Measurements from ENCODE around the gene TXNRD1.

Gene TXNRD1

DNA sequence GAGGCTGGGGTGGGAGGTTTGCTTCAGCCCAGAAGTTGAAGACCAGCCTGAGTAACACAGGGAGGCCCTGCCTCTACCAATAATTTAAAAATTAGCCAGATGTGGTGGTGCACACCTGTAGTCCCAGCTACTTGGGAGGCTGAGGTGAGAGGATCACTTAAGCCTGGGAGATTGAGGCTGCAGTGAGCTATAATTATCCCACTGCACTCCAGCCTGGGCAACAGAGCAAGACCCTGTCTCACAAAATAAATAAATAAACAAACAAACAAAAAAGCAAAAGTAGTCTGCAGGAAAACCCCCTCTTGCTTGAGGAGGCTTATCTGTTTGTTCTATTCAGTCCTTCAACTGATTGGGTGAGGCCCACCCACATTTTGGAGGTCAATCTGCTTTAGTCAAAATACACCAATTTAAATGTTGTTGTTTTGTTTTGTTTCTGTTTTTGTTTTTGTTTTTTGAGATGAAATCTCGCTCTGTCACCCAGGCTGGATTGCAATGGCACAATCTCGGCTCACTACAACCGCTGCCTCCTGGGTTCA, 24.9 kb upstream of the TXNRD1 start:
- no peaks in the 10 kb centered on the region for H3K36me3 ChIP-seq (ENCODE audit: control insufficient read depth in 1 of 2, insufficient read depth in 2 of 2, low read length in 2 of 2)
- no peak overlapping the region for H3K27ac ChIP-seq (ENCODE audit: low read depth, low read length)
- no peaks in the 10 kb centered on the region for H3K9me3 ChIP-seq (ENCODE audit: control insufficient read depth in 1 of 2, low read length in 2 of 2)
- no peak overlapping the region for H3K4me3 ChIP-seq (ENCODE audit: low read depth in 1 of 2, low read length in 2 of 2)
- no peaks in the 10 kb centered on the region for H3K4me1 ChIP-seq (ENCODE audit: control insufficient read depth in 1 of 2, insufficient read depth in 2 of 2, low read length in 2 of 2)
- H3K9ac ChIP-seq (ENCODE audit: low read depth in 1 of 2, low read length in 2 of 2) = no peak overlapping the region
- H3K27me3 ChIP-seq (ENCODE audit: control insufficient read depth in 1 of 2, insufficient read depth in 2 of 2, low read length in 2 of 2) = no peaks in the 10 kb centered on the region

DNA sequence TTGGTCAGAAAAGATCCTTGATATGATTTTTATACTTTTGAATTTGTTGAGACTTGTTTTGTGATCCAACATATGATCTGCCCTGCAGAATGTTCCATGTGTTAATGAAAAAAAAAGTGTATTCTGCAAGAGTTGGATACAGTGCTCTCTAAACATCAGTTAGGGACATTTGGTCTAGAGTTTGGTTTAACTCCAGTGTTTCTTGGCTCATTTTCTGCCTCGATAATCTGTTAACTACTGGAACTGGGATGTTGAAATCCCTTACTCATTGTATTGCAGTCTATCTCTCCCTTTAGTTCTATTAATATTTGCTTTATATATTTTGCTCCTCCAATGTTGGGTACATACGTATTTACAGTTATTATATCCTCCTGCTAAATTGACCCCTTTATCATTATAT, 18.3 kb upstream of the TXNRD1 start:
- Histone ChIP-seq H3K27ac (ENCODE audit: low read depth, low read length) (no peak overlapping the region), H3K27me3 (ENCODE audit: control insufficient read depth in 1 of 2, insufficient read depth in 2 of 2, low read length in 2 of 2) (no peaks in the 10 kb centered on the region), H3K36me3 (ENCODE audit: control insufficient read depth in 1 of 2, insufficient read depth in 2 of 2, low read length in 2 of 2) (no peaks in the 10 kb centered on the region), H3K4me1 (ENCODE audit: control insufficient read depth in 1 of 2, insufficient read depth in 2 of 2, low read length in 2 of 2) (no peaks in the 10 kb centered on the region), H3K4me3 (ENCODE audit: low read depth in 1 of 2, low read length in 2 of 2) (no peak overlapping the region), H3K9ac (ENCODE audit: low read depth in 1 of 2, low read length in 2 of 2) (no peak overlapping the region), H3K9me3 (ENCODE audit: control insufficient read depth in 1 of 2, low read length in 2 of 2) (peaks cover 0 to 7% of the 10 kb centered on the region in 2 donors)

DNA sequence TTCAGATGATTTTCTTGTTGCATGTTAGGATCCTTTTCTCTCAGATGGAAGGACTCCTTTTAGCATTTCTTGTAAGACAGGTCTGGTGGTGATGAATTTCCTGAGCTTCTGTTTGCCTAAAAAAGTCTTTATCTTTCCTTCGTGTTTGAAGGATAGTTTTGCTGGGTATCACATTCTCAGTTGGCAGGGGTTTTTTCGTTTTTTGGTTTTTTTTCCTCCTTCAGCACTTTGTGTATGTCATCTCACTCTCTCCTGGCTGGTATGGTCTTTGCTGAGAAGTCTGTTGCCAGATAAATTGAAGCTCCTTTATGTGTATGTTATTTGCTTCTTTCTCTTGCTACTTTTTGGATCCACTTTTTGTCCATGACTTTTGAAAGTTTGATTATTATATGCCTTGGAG, 15.6 kb upstream of the TXNRD1 start:
- Histone ChIP-seq H3K4me1 (ENCODE audit: control insufficient read depth in 1 of 2, insufficient read depth in 2 of 2, low read length in 2 of 2) (no peaks in the 10 kb centered on the region), H3K27me3 (ENCODE audit: control insufficient read depth in 1 of 2, insufficient read depth in 2 of 2, low read length in 2 of 2) (no peaks in the 10 kb centered on the region), H3K9me3 (ENCODE audit: control insufficient read depth in 1 of 2, low read length in 2 of 2) (peaks cover 0 to 7% of the 10 kb centered on the region in 2 donors), H3K27ac (ENCODE audit: low read depth, low read length) (no peak overlapping the region), H3K4me3 (ENCODE audit: low read depth in 1 of 2, low read length in 2 of 2) (no peak overlapping the region), H3K9ac (ENCODE audit: low read depth in 1 of 2, low read length in 2 of 2) (no peak overlapping the region), H3K36me3 (ENCODE audit: control insufficient read depth in 1 of 2, insufficient read depth in 2 of 2, low read length in 2 of 2) (no peaks in the 10 kb centered on the region)

DNA sequence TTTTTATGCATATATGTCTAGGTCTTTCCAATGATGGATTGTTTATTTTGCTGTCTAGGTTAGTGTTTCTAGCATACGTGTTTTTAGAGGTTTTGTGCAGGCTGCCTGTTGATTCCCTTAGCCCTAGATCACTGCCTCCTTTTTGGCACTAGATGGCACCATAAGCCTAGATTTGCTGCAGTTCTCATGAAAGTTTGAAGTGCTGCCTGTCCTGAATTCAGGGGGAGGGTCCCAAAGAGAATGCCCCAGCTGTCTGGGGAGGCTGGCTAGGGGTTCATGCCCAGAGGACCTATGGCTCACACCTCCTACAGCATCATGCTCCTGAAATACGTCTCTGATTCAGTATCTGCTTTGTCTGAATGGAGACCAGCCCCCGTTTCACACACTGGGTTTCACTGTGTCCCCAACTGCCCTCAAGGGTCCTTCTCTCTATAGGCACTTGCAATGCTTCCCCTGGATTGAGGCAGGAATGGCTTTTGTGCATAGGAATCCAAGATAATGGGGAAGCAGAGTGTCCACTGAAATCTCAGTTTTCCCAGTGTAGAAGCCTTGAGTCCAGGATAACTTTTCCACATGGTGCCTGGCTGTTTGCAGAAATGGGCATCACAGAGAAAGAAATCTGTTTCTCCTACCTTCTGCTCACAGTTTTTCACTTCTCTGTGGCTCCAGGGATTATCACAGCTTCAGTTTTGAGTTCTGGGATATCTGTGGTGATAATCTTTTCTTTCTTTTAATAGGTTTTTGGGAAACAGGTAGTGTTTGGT, 14.2 kb upstream of the TXNRD1 start:
- H3K27ac ChIP-seq (ENCODE audit: low read depth, low read length) = no peak overlapping the region
- no peaks in the 10 kb centered on the region for H3K4me1 ChIP-seq (ENCODE audit: control insufficient read depth in 1 of 2, insufficient read depth in 2 of 2, low read length in 2 of 2)
- H3K4me3 ChIP-seq (ENCODE audit: low read depth in 1 of 2, low read length in 2 of 2) = no peak overlapping the region
- H3K9me3 ChIP-seq (ENCODE audit: control insufficient read depth in 1 of 2, low read length in 2 of 2) = peaks cover 0 to 7% of the 10 kb centered on the region in 2 donors
- no peak overlapping the region for H3K9ac ChIP-seq (ENCODE audit: low read depth in 1 of 2, low read length in 2 of 2)
- H3K27me3 ChIP-seq (ENCODE audit: control insufficient read depth in 1 of 2, insufficient read depth in 2 of 2, low read length in 2 of 2) = no peaks in the 10 kb centered on the region
- no peaks in the 10 kb centered on the region for H3K36me3 ChIP-seq (ENCODE audit: control insufficient read depth in 1 of 2, insufficient read depth in 2 of 2, low read length in 2 of 2)

GRCh38 chr12:104204690-104205480, 10.7 kb upstream of the TXNRD1 start:
- Histone ChIP-seq H3K4me1 (ENCODE audit: control insufficient read depth in 1 of 2, insufficient read depth in 2 of 2, low read length in 2 of 2) (no peaks in the 10 kb centered on the region), H3K4me3 (ENCODE audit: low read depth in 1 of 2, low read length in 2 of 2) (no peak overlapping the region), H3K9me3 (ENCODE audit: control insufficient read depth in 1 of 2, low read length in 2 of 2) (peaks cover 0 to 5% of the 10 kb centered on the region in 2 donors), H3K36me3 (ENCODE audit: control insufficient read depth in 1 of 2, insufficient read depth in 2 of 2, low read length in 2 of 2) (no peaks in the 10 kb centered on the region), H3K9ac (ENCODE audit: low read depth in 1 of 2, low read length in 2 of 2) (no peak overlapping the region), H3K27ac (ENCODE audit: low read depth, low read length) (no peak overlapping the region), H3K27me3 (ENCODE audit: control insufficient read depth in 1 of 2, insufficient read depth in 2 of 2, low read length in 2 of 2) (no peaks in the 10 kb centered on the region)

- Histone ChIP-seq H3K4me3 (ENCODE audit: low read depth in 1 of 2, low read length in 2 of 2) (no peak overlapping the region), H3K4me1 (ENCODE audit: control insufficient read depth in 1 of 2, insufficient read depth in 2 of 2, low read length in 2 of 2) (no peaks in the 10 kb centered on the region), H3K36me3 (ENCODE audit: control insufficient read depth in 1 of 2, insufficient read depth in 2 of 2, low read length in 2 of 2) (no peaks in the 10 kb centered on the region), H3K9ac (ENCODE audit: low read depth in 1 of 2, low read length in 2 of 2) (no peak overlapping the region), H3K27ac (ENCODE audit: low read depth, low read length) (no peak overlapping the region), H3K9me3 (ENCODE audit: control insufficient read depth in 1 of 2, low read length in 2 of 2) (no peaks in the 10 kb centered on the region), H3K27me3 (ENCODE audit: control insufficient read depth in 1 of 2, insufficient read depth in 2 of 2, low read length in 2 of 2) (no peaks in the 10 kb centered on the region)
Observed at GRCh38 chr12:104207416-104208205, 8.0 kb upstream of the TXNRD1 start.

DNA sequence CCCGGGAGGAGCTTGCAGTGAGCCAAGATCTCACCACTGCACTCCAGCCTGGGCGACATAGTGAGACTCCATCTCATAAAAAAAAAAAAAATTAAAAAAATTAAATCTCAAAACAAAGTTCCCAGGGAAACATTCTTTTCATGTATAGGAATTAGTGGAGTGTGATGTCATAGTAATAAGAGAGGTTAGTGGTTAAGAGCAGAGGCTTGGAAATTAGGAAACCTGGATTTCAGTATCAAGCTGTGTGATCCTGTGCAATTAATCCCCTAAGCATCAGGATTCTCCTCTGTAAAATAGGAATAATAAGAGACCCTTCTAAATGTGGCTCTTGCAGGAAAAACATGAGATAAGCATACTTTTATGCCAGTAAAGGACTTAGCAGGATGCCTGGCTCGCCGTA, 3.1 kb upstream of the TXNRD1 start:
- Histone ChIP-seq H3K36me3 (ENCODE audit: control insufficient read depth in 1 of 2, insufficient read depth in 2 of 2, low read length in 2 of 2) (no peaks in the 10 kb centered on the region), H3K27ac (ENCODE audit: low read depth, low read length) (no peak overlapping the region), H3K4me1 (ENCODE audit: control insufficient read depth in 1 of 2, insufficient read depth in 2 of 2, low read length in 2 of 2) (peaks cover 0 to 4% of the 10 kb centered on the region in 2 donors), H3K4me3 (ENCODE audit: low read depth in 1 of 2, low read length in 2 of 2) (no peak overlapping the region), H3K27me3 (ENCODE audit: control insufficient read depth in 1 of 2, insufficient read depth in 2 of 2, low read length in 2 of 2) (no peaks in the 10 kb centered on the region), H3K9ac (ENCODE audit: low read depth in 1 of 2, low read length in 2 of 2) (no peak overlapping the region), H3K9me3 (ENCODE audit: control insufficient read depth in 1 of 2, low read length in 2 of 2) (no peaks in the 10 kb centered on the region)

DNA sequence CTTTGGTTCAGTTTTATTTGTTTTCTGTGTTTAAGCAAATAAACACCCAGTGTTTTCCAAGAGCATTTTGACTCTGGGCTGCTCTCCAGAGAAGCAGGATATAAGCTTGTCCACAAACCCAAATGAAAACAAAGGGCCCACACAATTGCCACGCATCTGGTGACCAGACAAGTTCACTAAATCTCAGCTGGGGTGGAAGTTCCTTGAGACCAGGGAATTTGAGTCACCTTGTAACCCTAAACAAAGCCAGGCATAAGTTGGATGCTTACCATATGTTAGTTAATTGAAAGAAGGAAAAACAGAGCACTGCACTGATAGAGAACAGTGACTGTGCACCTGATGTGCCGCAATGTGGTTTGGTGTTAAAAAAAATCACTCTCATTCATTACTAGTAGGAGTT, 1.6 kb upstream of the TXNRD1 start:
- H3K9ac ChIP-seq (ENCODE audit: low read depth in 1 of 2, low read length in 2 of 2) = no peak overlapping the region
- no peaks in the 10 kb centered on the region for H3K27me3 ChIP-seq (ENCODE audit: control insufficient read depth in 1 of 2, insufficient read depth in 2 of 2, low read length in 2 of 2)
- no peak overlapping the region for H3K27ac ChIP-seq (ENCODE audit: low read depth, low read length)
- no peak overlapping the region for H3K4me3 ChIP-seq (ENCODE audit: low read depth in 1 of 2, low read length in 2 of 2)
- H3K36me3 ChIP-seq (ENCODE audit: control insufficient read depth in 1 of 2, insufficient read depth in 2 of 2, low read length in 2 of 2) = no peaks in the 10 kb centered on the region
- peaks cover 0 to 4% of the 10 kb centered on the region in 2 donors for H3K4me1 ChIP-seq (ENCODE audit: control insufficient read depth in 1 of 2, insufficient read depth in 2 of 2, low read length in 2 of 2)
- no peaks in the 10 kb centered on the region for H3K9me3 ChIP-seq (ENCODE audit: control insufficient read depth in 1 of 2, low read length in 2 of 2)

GRCh38 chr12:104216521-104216924, 944 bp downstream of the TXNRD1 start:
- Histone ChIP-seq H3K4me1 (ENCODE audit: control insufficient read depth in 1 of 2, insufficient read depth in 2 of 2, low read length in 2 of 2) (peaks cover 12 to 14% of the 10 kb centered on the region in 2 donors), H3K4me3 (ENCODE audit: low read depth in 1 of 2, low read length in 2 of 2) (peak overlapping the region in 1 of 2 donors; percentile 69), H3K27ac (ENCODE audit: low read depth, low read length) (no peak overlapping the region), H3K9ac (ENCODE audit: low read depth in 1 of 2, low read length in 2 of 2) (peak overlapping the region in 1 of 2 donors; percentile 60), H3K27me3 (ENCODE audit: control insufficient read depth in 1 of 2, insufficient read depth in 2 of 2, low read length in 2 of 2) (no peaks in the 10 kb centered on the region), H3K9me3 (ENCODE audit: control insufficient read depth in 1 of 2, low read length in 2 of 2) (no peaks in the 10 kb centered on the region), H3K36me3 (ENCODE audit: control insufficient read depth in 1 of 2, insufficient read depth in 2 of 2, low read length in 2 of 2) (no peaks in the 10 kb centered on the region)
